Heart left ventricle (tissue), 16 donors: ENCODE measurements around the gene HID1. TPM values are rescaled to one million over a fixed set of nuclear protein-coding genes. Genes with fewer than 3 reads are reported as not detected.

Experiments used
- ATAC-seq, 4 donors: fragments of 200-7000 bp; cut with Tn5 transposase; one replicate each; pipeline ENCODE4 v1.9.1; 2020 to 2022; ENCODE audit warnings: moderate library complexity in 4 of 4, mild to moderate bottlenecking in 3 of 4, moderate number of reproducible peaks in 1 of 4
- DNase-seq, 5 donors: peaks; one replicate each; pipeline ENCODE4 v3.0.0-alpha.2; 2020
- H3K27ac ChIP-seq, 12 donors: fragments of 200-600 bp; sonication (generic) in 4 of 12; one replicate each; pipeline versions ENCODE4 v1.5.0 to v1.8.0; 2016 to 2022; ENCODE audit warnings: mild to moderate bottlenecking in 2 of 12
- H3K27me3 ChIP-seq, 9 donors: fragments of 200-600 bp; sonication (generic) in 2 of 9; one replicate each; pipeline versions ENCODE4 v1.5.1 to v1.8.0; 2016 to 2022; ENCODE audit warnings: mild to moderate bottlenecking in 3 of 9
- H3K36me3 ChIP-seq, 9 donors: fragments of 200-600 bp; sonication (generic) in 2 of 9; one replicate each; pipeline versions ENCODE4 v1.5.0 to v1.8.0; 2018 to 2022; ENCODE audit warnings: mild to moderate bottlenecking in 2 of 9
- H3K4me1 ChIP-seq, 12 donors: fragments of 200-600 bp; sonication (generic) in 4 of 12; one replicate each; pipeline versions ENCODE4 v1.5.0 to v1.8.0; 2016 to 2022; ENCODE audit warnings: mild to moderate bottlenecking in 3 of 12
- H3K4me3 ChIP-seq, 12 donors: fragments of 200-600 bp; sonication (generic) in 4 of 12; one replicate each; pipeline versions ENCODE4 v1.5.0 to v1.8.0; 2017 to 2022; ENCODE audit warnings: mild to moderate bottlenecking in 9 of 12, moderate library complexity in 4 of 12
- H3K9me3 ChIP-seq, 12 donors: fragments of 200-600 bp; sonication (generic) in 4 of 12; one replicate each; pipeline versions ENCODE4 v1.5.0 to v1.8.0; 2016 to 2022; ENCODE audit warnings: mild to moderate bottlenecking in 1 of 12
- CTCF ChIP-seq, 12 donors: fragments of 200-600 bp; sonication (generic) in 4 of 12; IDR thresholded peaks; one replicate each; pipeline versions ENCODE4 v1.5.0 to v1.8.0; 2018 to 2022; ENCODE audit warnings: antibody characterized with exemption in 12 of 12, mild to moderate bottlenecking in 5 of 12
- POLR2A ChIP-seq, 2 donors: fragments of 450-650 bp; IDR thresholded peaks; one replicate each; pipeline ENCODE4 v1.6.1; 2017; ENCODE audit warnings: antibody characterized with exemption in 2 of 2, mild to moderate bottlenecking in 2 of 2, moderate library complexity in 2 of 2
- WGBS, 4 donors: extraction: QIAGEN DNeasy Blood & Tissue Kit in 2 of 4; methylation state at CpG; one replicate each; pipeline versions ENCODE4 v1.1.5 to v1.1.7; 2013 to 2018; 5-methylcytosine and 5-hydroxymethylcytosine counted together
- intact Hi-C, 10 donors: fragments of 100-400 bp; cut with DNase I; formaldehyde crosslinking; loops; one replicate each; pipeline versions ENCODE4 v1.11.1 to v1.14.2; 2022
- polyA plus RNA-seq, 2 donors: library from polyadenylated mRNA; stranded (reverse); fragments of 200-250 nt; gene quantifications; one replicate each; pipeline ENCODE4 v1.2.3, GENCODE V29; 2013
- total RNA-seq, 9 donors: library from RNA; depleted of rRNA in 2 of 9; stranded (reverse); fragments of >200 nt in 2 of 9; fragmentation: NEBNext Ultra II Directional in 3 of 9; extraction: Animal tissue kit (Norgen Biotek cat#: 25700) in 3 of 9; gene quantifications; one replicate each; pipeline versions ENCODE4 v1.1.0 to v1.2.4, GENCODE V29; 2016 to 2023
- donor health status: ischemic (EF 13 %, LVEDD 7.1; RV severe dilation, severe dysfunction).
- donor health status: healthy with polysubstance abuse.
- donor health status: DM: no; HTN: yes; CAD: no.
- donor health status: DM: no; HTN: no; CAD: no.
- donor health status: ischemic (EF 25% LVEDD 6.9; RV normal size, moderate dysfunction).
- donor health status: ischemic (EF 25% LVEDD 5.7; RV mildly dilated, moderate dysfunction).
- donor health status: healthy.
- donor health status: DM: yes; HTN: yes; CAD: no.
- donor health status: ischemic (EF 35%, LVEDD 5.7; RV mildly dilated, moderate dysfunction).
- donor health status: nonischemic (EF 11% LVEDD 7.7; RV severe dilation, severe dysfunction).
- donor health status: DM: yes; HTN: yes; CAD: no.
- donor health status: PGD.
- donor health status: ischemic (EF 29% LVEDD 5.4; RV normal size, mild dysfunction).
- donor health status: nonischemic (EF 23%, LVEDD 6.1; RV moderate dilation, normal function).

HID1 gene
- total and polyA plus RNA-seq, 11 donors: 5.7 to 15.7 (median 9.8) TPM

- WGBS, 4 donors: 93 to 95% (median 94%) methylated on average over 13 to 19 of the region's 19 CpGs
- TF ChIP-seq POLR2A (IDR thresholded peaks at IDR 0.05) (no peak), CTCF (IDR thresholded peaks at IDR 0.05) (no peak)
- no peak for ATAC-seq
These were observed 31.4 kb upstream of the HID1 start for GRCh38 chr17:75003957-75004355.

GRCh38 chr17:75003070-75003956, 30.8 kb upstream of the HID1 start:
- Histone ChIP-seq H3K9me3 (no peaks in the 10 kb centered on the region), H3K4me3 (no peak overlapping the region), H3K27ac (no peak overlapping the region), H3K36me3 (peaks cover 3 to 73% (median 54%) of the 10 kb centered on the region in 9 donors), H3K4me1 (peaks cover 0 to 17% (median 3%) of the 10 kb centered on the region in 12 donors), H3K27me3 (no peaks in the 10 kb centered on the region)
- ATAC-seq: no peak
- TF ChIP-seq POLR2A (IDR thresholded peaks at IDR 0.05): no peak
- intact Hi-C loops: no loop called here
- no peak for DNase-seq
- 89 to 90% (median 89%) methylated on average over 65 to 76 of the region's 76 CpGs for WGBS, 4 donors

More at GRCh38 chr17:75003957-75004355, 31.4 kb upstream of the HID1 start:
- no peak overlapping the region for H3K27ac ChIP-seq
- H3K36me3 ChIP-seq: peaks cover 3 to 73% (median 54%) of the 10 kb centered on the region in 9 donors
- H3K27me3 ChIP-seq: no peaks in the 10 kb centered on the region
- intact Hi-C loops: no loop called here
- H3K9me3 ChIP-seq: no peaks in the 10 kb centered on the region
- peaks cover 0 to 11% (median 0%) of the 10 kb centered on the region in 12 donors for H3K4me1 ChIP-seq
- DNase-seq: no peak
- no peak overlapping the region for H3K4me3 ChIP-seq

- no peak for TF ChIP-seq POLR2A (IDR thresholded peaks at IDR 0.05)
- no peak for TF ChIP-seq CTCF (IDR thresholded peaks at IDR 0.05)
- Histone ChIP-seq H3K9me3 (no peaks in the 10 kb centered on the region), H3K4me1 (peaks cover 0 to 22% (median 6%) of the 10 kb centered on the region in 12 donors), H3K36me3 (peaks cover 3 to 73% (median 54%) of the 10 kb centered on the region in 9 donors), H3K27me3 (no peaks in the 10 kb centered on the region), H3K27ac (no peak overlapping the region), H3K4me3 (no peak overlapping the region)
- intact Hi-C loops: no loop called here
- WGBS, 4 donors: 92 to 98% (median 95%) methylated on average over 15 of the region's 15 CpGs
- DNase-seq: no peak
- ATAC-seq: no peak
These were observed 29.6 kb upstream of the HID1 start for GRCh38 chr17:75001915-75002843.

- no peak overlapping the region for H3K4me3 ChIP-seq
- no peak for DNase-seq
- H3K36me3 ChIP-seq: peaks cover 3 to 64% (median 48%) of the 10 kb centered on the region in 9 donors
These were observed 27.0 kb upstream of the HID1 start for GRCh38 chr17:74999523-74999922.

More at GRCh38 chr17:74999523-74999922, 27.0 kb upstream of the HID1 start:
- WGBS, 4 donors: 51 to 80% (median 64%) methylated on average over 4 of the region's 4 CpGs
- TF ChIP-seq CTCF (IDR thresholded peaks at IDR 0.05) (no peak), POLR2A (IDR thresholded peaks at IDR 0.05) (no peak)
- H3K4me1 ChIP-seq: peaks cover 0 to 22% (median 6%) of the 10 kb centered on the region in 12 donors
- H3K27ac ChIP-seq: peak overlapping the region in 9 of 12 donors; percentile 47 to 76 (median 68)
- intact Hi-C loops: no loop called here
- no peaks in the 10 kb centered on the region for H3K27me3 ChIP-seq
- ATAC-seq: peak; percentile 84 to 88 (median 85)
- no peaks in the 10 kb centered on the region for H3K9me3 ChIP-seq
